GM19467 (cell line): ENCODE data around the gene BEST3.

Experiments used
- ATAC-seq: cut with Tn5 transposase; IDR thresholded peaks from one replicate; pipeline ENCODE4 v1.9.1; 2021; ENCODE audit warnings: mild to moderate bottlenecking, moderate library complexity; ENCODE audit not compliant: unreplicated experiment

The BEST3 gene

DNA sequence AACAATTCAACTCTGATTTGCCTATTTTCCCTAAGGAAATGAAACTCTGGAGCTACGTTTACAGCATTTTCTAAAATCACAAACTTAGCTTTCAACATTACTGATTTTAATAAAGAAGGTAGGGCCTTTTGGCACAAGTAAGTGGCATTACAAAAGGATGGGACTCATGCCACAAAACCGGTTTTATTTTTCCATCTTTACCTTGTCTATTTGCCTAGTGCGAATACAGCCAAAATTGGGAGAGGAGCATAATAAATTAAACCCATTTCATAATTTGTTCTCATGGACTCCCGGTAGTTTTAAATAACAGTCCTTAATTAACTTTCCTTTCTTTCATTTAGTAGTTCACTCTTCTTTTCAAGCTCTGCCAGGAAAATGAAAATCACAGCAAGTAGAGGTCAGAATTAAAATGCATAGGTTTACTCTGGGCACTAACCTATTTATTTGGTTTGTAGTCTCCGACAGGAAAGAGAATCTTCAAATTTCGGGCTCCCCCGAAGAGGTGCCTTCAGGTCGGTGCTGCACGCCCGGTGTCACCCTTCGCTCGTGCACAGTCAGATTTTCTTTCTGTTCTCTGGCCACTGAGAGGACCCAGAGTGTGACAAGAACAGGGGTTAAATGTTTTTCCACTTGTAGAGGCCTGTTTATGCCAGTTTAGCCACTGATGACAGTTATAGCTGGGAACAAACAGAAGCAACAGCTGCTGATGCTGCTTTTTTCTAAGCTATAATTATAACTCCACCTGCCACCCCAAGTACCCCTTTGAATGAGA is at the start of gene BEST3:
Gene BEST3, minus strand, starts transcription at position 535 of the 772 bp plus-strand sequence. CDS start 1,505 bp downstream, outside the sequence.
- ATAC-seq = no peak

DNA sequence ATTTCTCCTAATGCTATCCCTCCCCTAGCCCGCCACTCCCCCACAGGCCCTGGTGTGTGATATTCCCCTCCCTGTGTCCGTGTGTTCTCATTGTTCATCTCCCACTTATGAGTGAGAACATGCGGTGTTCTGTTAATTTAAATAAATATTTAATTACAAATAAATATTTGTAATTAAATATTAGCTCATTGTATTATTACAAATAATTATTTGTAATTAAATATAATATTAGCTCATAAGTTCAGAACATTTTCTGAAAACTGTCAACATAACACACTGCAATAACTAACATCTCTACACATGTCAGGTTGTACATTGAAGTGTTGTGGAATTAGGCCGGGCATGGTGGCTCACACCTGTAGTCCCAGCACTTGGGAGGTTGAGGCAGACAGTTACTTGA is 45.0 kb upstream of the BEST3 start:
- ATAC-seq = no peak

DNA sequence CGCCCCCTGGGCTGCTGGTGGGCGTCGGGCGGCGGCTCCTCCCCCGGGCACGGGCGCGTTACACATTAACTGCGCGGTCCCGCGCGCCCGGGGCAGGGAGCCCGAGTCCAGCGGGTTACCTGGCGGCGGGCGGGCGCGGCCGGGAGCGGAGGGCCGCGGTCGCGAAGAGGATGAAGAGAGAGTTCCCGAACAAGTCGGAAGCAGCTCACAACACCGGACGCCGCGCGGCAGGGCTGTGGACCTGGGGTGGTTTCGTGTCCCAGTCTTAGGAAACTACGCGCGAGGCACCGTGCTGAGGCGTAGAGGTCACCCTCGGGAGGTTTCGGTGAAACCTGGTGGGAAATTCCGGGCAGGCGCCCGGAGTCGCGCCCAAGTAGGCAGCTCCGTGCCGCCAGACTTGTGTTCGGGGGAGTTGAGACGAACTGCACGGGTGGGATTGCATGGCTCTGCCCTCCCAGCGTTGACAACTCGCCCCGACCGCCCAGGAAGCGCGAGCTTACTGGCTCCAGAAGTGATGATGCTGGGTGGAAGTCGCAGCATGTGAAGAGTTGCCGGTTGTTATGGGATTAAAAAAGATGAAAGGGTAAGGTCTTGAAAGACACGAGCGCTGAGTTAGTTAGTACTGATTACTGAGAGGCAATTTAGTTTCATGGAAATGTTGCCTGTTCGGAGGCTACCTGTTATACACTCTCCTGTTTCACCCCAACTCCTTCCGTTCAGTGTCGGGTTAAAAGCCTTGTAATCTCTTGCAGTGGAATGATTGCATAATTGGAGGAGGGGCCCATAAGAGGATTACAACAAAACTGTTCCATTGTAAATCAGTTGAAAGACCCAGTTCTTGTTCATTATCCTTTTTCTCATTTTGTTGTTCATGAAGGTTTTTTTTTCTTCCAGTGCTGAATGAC is 40.4 kb upstream of the BEST3 start:
- ATAC-seq = peak; percentile 39

DNA sequence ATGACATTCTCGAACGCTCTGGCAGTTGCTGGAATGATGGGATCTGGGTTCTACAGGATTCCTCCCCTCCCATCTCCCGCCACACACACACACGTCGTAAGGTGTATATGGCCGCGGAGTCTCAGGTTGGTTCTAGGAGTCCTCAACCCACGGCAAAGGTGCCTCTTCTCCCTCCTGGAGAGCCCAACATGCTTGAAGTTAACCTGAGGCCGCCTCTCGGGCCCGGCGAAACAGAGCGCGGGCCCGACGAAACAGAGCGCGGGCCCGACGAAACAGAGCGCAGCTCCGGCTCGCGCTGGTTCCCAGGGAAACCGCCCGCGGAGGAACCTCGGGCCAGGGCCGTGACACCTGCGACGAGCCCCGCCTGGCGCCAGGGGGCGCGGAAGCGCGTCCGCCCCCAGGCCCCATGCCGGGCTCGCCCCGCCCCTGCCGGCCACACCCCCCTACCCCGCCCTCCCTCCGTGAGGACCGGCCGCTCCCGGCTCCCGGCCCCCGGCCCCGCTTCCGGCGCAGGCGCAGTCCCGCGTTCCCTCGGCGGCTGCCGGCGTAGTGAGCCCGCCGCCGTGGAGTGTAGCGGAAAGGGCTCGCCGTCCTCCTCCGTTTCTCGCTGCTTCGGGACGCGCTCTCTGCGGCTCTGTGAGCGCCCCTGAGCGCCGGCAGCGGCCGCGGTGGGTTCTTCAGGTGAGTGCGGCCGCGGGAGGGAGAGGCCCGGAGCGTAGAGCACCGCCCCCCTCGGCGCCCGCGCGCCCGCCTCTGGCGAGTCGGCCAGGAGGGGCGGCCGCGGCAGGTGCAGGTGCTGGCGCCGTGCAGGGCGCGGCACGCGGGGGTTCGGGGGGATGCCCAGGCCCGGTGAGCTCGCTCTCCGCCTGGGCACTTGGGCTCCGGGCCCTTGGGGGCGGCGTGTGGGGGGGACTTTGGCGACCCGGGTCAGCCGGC is 39.5 kb upstream of the BEST3 start, which contains the start of gene RAB3IP:
Gene RAB3IP, plus strand, starts transcription at position 510 of the 936 bp plus-strand sequence. CDS start 16,549 bp downstream, outside the sequence.
- ATAC-seq = peak; percentile 83

DNA sequence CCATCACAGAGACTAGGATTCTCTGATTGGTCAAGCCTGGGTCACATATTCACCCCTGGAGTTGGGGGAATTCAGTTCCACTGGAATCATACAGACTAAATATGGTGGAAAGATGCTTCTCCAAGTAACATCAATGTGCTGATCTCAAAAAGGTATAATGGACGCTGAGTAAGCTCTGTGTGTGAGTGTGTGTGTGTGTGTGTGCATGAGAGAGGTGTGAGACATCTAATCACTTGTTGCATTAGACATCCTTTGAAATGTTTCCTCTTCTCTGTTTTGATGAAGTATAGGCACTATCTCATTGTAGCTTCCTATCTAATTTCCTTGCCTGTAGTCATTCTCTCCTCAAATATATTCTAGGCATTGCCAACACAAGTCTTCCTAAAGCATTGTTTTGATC is 34.5 kb upstream of the BEST3 start:
- no peak for ATAC-seq

DNA sequence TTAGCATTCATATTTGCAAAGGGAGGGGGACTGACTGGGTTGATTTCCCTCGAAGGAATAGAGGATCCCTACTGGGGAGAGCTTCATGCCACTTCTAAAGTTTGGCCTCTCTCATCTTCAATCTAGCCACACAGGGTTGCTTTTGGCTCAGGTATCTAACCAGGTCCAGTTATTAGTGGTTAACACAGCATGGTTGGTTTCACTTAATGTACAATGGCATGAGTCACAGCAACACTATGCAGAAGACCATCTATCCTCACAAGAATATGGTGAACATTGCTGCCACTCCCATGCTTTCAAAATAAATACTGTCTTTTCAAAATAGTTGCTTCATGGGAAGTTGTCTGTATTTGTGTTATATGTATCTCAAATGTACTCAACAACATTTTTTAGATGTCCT is 33.0 kb upstream of the BEST3 start:
- ATAC-seq = no peak

DNA sequence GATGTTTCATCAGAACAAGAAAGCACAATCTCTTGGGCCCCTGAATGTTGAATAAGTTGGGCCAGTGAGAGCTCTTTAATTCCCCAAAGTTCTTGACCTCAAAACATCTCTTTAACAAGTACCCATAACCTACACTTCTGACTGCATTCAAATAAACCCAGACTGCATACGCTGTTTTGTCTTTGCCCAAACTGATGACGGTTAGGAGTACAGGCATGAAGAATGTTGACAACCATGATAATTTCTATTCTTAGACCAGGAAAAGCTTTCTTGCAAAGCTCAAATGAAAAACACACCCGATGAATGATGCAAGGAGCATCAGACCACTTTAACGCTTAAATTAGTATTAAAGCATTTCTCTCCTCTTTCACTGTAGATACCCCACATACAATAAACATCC is 27.8 kb upstream of the BEST3 start:
- ATAC-seq = no peak

DNA sequence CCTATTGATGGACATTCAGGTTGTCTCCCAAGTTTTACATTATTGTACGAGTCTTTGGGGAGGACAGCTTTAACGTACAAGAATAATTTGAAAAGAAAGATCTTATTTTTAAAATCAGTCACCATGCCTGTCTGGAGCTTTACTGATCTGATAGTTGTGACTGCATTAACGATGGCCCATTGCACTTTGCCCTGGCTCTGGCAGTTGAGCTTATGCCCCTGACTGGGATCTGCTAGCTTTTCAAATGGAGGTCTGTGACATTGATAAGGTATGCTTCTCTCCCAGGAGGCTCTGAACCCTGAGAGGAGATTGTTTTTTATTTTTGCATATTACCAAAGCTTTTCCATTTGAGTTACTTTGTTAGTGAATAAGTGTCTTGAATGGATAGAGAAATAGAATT is 21.6 kb upstream of the BEST3 start:
- no peak for ATAC-seq

DNA sequence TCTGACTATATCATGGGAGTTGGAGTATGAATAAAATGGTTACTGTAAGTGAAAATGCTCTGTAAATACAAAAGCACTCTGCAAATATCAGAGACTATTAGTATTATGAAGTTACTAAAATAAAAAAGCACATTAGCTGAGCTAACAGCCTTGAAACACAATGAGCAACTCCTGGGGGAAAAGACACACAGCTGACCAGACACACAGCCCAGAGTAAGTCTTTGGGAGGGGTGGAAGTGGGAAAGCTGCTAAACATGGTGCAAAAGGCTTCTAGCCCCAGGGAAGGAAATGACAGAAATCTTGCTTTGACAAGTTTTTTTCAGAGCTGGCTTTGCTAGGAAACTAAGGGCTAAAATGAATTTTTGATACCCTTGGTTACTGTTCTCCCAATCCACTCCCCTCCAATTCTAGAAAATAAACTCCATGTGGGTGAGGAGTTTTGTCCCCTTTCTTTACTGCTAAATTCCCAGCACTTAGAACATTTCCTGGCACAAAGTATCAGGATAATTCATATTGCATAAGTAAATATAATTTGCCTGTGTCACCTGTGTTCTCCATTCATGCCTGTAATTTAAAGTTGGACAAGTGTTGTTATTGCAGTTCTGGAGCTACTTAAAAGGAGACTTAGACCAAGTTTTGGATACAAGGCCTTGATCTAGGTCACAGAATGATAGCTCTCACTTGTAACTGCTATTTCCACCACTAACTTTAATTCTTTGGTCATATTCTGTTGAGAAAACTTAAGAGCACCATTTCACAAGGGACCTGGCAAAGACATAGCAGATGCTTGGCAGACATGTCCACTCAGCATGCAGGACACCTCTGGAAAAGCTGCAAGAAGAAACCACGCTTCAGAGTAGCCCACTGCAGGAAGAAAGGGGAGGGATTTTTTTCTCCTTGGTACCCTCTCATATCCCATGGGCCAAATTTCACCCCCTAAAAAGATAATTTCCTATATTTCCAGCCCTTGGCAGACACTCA is 20.5 kb upstream of the BEST3 start:
- no peak for ATAC-seq

DNA sequence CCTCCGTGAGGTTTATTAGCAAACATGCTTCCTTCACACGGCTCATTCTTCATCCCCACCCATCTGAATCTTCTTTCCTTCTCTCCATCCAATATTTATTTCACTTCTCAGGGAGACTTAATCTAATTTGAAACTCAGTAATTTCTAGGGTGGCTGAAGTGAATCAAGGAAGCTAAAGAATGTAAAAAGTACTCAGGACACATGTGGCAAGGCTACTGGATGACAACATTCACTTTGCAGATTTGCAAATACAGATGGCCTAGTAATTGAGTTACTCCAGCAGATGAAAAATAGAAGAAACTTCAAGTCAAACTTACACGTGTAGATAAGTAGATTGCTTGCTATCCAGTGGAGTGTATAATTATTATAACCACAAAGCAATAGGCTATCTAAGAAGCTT is 15.4 kb upstream of the BEST3 start:
- no peak for ATAC-seq

DNA sequence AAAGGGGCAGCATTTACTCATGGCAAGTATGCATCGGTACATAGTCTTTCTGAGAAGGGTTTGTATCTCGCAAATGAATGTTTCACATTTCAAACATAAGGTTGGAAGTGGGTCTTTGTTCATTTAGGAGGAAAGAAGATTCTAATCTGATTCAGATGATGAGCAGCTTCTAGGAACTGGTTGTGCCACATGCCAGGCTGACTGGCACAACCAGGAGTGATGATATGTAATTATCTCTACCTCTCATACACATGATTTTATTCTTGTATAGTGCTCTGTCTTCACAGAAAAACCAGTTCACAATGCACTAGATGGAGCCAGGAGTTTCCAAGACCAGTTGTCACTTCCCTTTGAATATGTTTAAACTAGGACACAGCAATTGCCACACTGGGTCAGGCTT is 13.7 kb upstream of the BEST3 start:
- no peak for ATAC-seq

DNA sequence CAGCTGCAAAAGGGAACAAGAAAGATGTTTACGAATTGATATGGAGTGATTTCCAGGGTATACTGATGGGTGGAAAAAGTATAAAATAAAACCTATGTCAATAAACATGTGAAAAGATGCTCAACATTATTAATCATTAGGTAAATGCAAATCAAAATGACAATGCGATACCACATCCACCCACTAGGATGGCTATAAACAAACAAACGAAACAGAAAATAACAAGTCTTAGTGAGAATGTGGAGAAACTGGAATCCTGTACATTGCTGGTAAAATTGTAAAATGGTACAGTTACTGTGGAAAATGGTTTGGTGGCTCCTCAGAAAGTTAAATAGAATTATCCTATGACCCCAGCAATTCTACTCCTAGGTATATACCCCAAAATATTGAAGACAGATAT is 9.5 kb upstream of the BEST3 start:
- no peak for ATAC-seq

DNA sequence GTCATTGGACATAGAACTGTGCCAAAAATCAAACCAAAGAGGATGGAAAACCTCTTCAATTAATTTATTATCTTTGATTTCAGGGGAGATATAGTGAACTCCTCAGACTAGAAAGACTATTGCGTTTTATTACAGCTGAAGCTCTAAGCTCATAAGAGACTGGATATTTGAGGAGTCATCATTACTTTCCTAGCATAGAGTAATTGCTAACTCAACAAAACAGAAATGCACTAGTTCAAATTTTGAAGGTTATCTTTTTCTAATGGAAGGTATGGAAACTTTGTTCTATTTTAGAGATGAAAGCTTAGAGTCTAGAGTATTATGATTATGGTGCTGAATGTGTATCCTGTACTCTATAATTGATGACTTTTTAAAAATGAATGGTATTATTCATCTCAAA is 5.3 kb upstream of the BEST3 start:
- no peak for ATAC-seq

DNA sequence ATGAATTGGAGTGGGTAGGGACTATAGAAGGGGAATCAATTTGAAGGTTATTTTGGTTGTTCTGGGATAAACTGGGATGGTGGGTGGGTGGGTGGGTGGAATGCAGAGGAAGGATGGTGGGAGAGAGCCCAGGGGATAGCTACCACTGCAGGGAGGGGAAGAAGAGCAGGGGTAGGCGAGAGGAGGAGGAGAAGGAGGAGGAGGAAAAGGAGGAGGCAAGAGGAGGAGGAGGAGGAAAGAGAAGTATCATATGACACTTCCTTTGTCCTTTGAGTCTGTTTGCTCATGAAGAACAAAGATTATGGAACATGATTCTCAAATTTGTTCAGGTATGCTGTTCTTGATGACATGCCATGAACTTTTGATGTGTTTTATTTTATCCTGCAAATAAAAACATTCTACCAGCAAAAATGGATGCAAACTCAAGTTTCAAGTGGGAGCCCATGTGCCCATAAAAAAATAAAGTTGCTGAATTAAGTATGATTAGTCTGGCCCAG is 4.1 kb upstream of the BEST3 start:
- no peak for ATAC-seq

DNA sequence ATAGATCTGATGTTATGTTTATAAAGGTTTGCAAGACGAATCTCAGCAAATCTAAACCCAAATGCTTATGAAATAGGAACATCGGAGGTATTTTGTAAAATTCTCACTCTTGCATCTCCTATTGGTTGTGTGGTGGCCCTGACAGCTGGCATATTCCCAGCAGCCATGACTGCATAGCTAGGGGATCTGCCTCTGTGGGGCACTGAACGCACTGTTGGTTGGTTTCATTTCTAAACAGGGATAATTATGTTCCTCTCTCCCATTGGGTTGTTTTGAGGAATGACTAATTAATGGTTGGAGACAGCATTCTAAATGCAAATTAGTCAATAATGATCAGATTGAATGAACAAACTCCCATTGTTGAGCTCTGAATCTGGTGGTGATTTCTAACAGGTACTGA is 2.7 kb upstream of the BEST3 start:
- no peak for ATAC-seq

DNA sequence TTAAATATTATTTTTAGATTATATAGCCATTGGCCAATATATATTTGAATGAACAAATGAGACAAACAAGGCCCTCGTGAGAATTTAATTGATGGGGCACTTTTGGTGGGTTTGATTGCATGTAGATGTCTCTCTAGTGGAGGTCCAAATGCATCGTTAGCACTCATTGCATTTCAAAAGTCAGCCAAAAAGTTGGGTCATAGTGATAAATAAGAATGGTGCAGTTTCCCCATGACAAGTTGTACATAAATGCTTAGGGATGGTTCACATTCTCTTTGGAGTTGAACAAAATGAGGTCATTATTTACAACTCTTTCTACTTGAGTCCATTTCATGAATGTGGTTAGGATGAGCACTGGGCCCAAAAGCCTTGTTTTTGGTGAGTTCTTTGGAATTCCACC is 1.0 kb downstream of the BEST3 start:
- ATAC-seq = no peak

DNA sequence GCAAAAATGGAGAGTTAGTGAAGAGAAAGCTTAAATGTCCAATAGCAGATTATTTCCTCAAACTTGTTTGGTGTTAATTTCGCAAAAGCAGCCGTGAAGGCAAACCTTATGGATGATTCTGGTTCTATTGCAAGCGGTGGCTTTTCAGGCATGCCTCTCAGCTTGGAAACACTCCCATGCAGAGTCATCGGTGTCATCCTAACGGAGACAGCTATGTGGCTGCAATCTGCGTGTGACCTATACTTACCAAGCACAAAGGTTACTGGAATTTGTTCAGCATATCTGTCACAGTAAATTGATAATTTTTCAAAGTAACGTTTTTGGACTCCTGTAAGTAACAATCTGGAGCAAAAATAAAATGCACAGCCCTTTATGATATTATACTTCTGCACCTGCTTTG is 5.0 kb downstream of the BEST3 start:
- no peak for ATAC-seq

DNA sequence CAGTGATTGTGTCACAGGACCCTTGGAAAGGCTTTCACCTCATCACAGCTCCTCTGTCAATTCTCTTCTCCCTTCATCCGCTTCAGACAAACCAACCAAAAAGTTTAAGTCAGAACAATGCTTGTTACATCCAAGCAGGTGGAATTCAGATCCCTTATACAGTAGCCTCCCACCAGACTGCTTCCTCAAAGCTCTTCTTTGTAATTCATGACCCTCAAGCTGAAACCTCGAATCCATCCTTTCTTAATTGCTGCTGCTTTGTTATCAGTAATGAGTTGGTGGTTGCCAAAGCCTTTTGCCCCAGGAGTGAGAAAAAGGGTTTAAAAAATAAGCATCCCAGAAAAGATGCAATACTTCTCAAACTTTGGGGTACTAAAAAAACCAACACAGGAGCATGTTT is 9.5 kb downstream of the BEST3 start:
- no peak for ATAC-seq
